PC-9 (cell line): ENCODE data around the gene KRT33B. TPM values are rescaled to one million over a fixed set of nuclear protein-coding genes. Genes with fewer than 3 reads are reported as not detected.
A peak's percentile ranks its signal among the peaks of the same experiment; 100 is the strongest.

Experiments used
- BruUV-seq: library from RNA; stranded (reverse); fragments of 400-500 nt; replicated peaks from 2 replicates; lab custom pipeline; 2021; lab: Mats Ljungman, UMichigan
- CTCF ChIA-PET: fragments of 300-600 bp; sonication (Branson Sonifier 250); formaldehyde crosslinking; loops from one replicate; lab custom pipeline; 2022; ENCODE audit warnings: antibody characterized with exemption; lab: Charles Lee
- POLR2A ChIA-PET: fragments of 300-600 bp; sonication (Branson Sonifier 250); formaldehyde crosslinking; loops from one replicate; lab custom pipeline; 2022; ENCODE audit warnings: antibody characterized with exemption; ENCODE audit not compliant: unreplicated experiment; lab: Charles Lee
- DNase-seq, 2 experiments: peaks; one replicate each; pipeline versions ENCODE4 v3.0.0 to v3.0.0-alpha.2; 2015 to 2022; ENCODE audit warnings: mixed read lengths in 1 of 2
- H2AFZ ChIP-seq: fragments of 200-600 bp; sonication (generic); 2 replicates; pipeline ENCODE4 v1.8.1; 2017; ENCODE audit warnings: antibody characterized with exemption
- H3F3A ChIP-seq: fragments of 200-600 bp; sonication (generic); 2 replicates; pipeline ENCODE4 v1.8.1; 2017; ENCODE audit warnings: antibody characterized with exemption, mild to moderate bottlenecking, low read depth; ENCODE audit not compliant: insufficient read depth
- H3K27ac ChIP-seq: fragments of 200-600 bp; sonication (generic); 2 replicates; pipeline ENCODE4 v1.6.1; 2016; ENCODE audit warnings: mixed run types
- H3K27me3 ChIP-seq: fragments of 200-600 bp; sonication (generic); 2 replicates; pipeline ENCODE4 v1.6.1; 2016; ENCODE audit warnings: low read depth, mixed run types; ENCODE audit not compliant: insufficient read depth
- H3K36me3 ChIP-seq: fragments of 200-600 bp; sonication (generic); 2 replicates; pipeline ENCODE4 v1.6.1; 2016; ENCODE audit warnings: low read depth, mixed run types
- H3K4me1 ChIP-seq: fragments of 200-600 bp; sonication (generic); replicated peaks from 2 replicates; pipeline ENCODE4 v1.6.1; 2016; ENCODE audit warnings: mixed run types; ENCODE audit not compliant: insufficient read depth
- H3K4me2 ChIP-seq: fragments of 200-600 bp; sonication (generic); 2 replicates; pipeline ENCODE4 v1.6.1; 2017; ENCODE audit warnings: mixed run types
- H3K4me3 ChIP-seq: fragments of 200-600 bp; sonication (generic); 2 replicates; pipeline ENCODE4 v1.6.1; 2016; ENCODE audit warnings: mixed run types
- H3K79me2 ChIP-seq: fragments of 200-600 bp; sonication (generic); 2 replicates; pipeline ENCODE4 v1.6.1; 2017; ENCODE audit warnings: low read depth, mixed run types
- H3K9me2 ChIP-seq: fragments of 200-600 bp; sonication (generic); 2 replicates; pipeline ENCODE4 v1.8.1; 2017; ENCODE audit warnings: mild to moderate bottlenecking; ENCODE audit not compliant: insufficient read depth
- H3K9me3 ChIP-seq: fragments of 200-600 bp; sonication (generic); 2 replicates; pipeline ENCODE4 v1.8.1; 2016; ENCODE audit warnings: low read depth; ENCODE audit not compliant: insufficient read depth
- H4K20me1 ChIP-seq: fragments of 200-600 bp; sonication (generic); 2 replicates; pipeline ENCODE4 v1.8.1; 2017; ENCODE audit not compliant: insufficient read depth
- EZH2 ChIP-seq: fragments of 200-600 bp; sonication (generic); IDR thresholded peaks from 2 replicates; pipeline ENCODE4 v1.8.0; 2017; ENCODE audit warnings: antibody characterized with exemption, low read depth
- intact Hi-C: fragments of 100-400 bp; cut with micrococcal nuclease; formaldehyde crosslinking; loops from one replicate; pipeline ENCODE4 v1.10.0; 2022; ENCODE audit not compliant: unreplicated experiment
- total RNA-seq: library from RNA; stranded (reverse); gene quantifications from 2 replicates; pipeline ENCODE4 v1.2.3, GENCODE V29; 2021
- TF ChIP-seq, protein P1 (sequence below): fragments of 200-600 bp; sonication (generic); conservative IDR thresholded peaks from 2 replicates; pipeline ENCODE4 v1.6.1; 2017; ENCODE audit warnings: mixed run types, antibody characterized with exemption, mild to moderate bottlenecking, moderate library complexity

Gene KRT33B
- total RNA-seq, 1 experiment from 2014 or later = not detected

DNA sequence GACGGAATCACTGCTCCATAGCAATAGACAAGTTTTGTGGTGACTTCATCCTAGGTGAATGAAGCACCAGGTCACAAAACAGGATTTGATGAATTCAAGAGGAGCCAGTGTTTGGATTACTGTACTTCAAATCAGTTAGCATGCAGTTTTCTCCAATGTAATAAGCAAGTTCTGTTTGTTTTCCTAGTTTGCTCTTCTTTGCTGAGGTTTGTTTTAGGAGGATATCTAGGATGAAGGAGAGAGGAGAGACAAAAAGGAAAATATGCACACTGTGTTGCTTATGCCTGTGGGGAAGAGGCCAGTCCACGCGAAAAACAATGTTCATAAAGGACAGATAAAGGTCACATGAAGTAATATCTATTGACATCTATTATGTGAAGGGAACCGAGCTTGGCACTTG is 45.8 kb upstream of the KRT33B start:
- peak overlapping the region; percentile 43; the same call in 1 of the 2 replicates for H3K27ac ChIP-seq
- H3K9me2 ChIP-seq = no peaks in the 10 kb centered on the region
- no peaks in the 10 kb centered on the region for H3K79me2 ChIP-seq
- no peak overlapping the region for H2AFZ ChIP-seq
- ChIA-PET CTCF (no interaction called here), POLR2A (interaction anchor here (0.6 to 0.7 kb wide), 3 partner anchors 81 to 596 kb away, joined by 5 to 20 read pairs (median 14); no protein-coding TSS in a partner anchor)
- no peaks in the 10 kb centered on the region for H4K20me1 ChIP-seq
- TF ChIP-seq EZH2 = no peak
- TF ChIP-seq, protein P1, sequence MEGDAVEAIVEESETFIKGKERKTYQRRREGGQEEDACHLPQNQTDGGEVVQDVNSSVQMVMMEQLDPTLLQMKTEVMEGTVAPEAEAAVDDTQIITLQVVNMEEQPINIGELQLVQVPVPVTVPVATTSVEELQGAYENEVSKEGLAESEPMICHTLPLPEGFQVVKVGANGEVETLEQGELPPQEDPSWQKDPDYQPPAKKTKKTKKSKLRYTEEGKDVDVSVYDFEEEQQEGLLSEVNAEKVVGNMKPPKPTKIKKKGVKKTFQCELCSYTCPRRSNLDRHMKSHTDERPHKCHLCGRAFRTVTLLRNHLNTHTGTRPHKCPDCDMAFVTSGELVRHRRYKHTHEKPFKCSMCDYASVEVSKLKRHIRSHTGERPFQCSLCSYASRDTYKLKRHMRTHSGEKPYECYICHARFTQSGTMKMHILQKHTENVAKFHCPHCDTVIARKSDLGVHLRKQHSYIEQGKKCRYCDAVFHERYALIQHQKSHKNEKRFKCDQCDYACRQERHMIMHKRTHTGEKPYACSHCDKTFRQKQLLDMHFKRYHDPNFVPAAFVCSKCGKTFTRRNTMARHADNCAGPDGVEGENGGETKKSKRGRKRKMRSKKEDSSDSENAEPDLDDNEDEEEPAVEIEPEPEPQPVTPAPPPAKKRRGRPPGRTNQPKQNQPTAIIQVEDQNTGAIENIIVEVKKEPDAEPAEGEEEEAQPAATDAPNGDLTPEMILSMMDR = no peak
- no peak overlapping the region for H3K4me3 ChIP-seq
- peaks cover 40% of the 10 kb centered on the region for H3F3A ChIP-seq
- no peaks in the 10 kb centered on the region for H3K36me3 ChIP-seq
- no peaks in the 10 kb centered on the region for H3K9me3 ChIP-seq
- H3K4me2 ChIP-seq = no peak overlapping the region
- H3K4me1 ChIP-seq = peaks cover 62% of the 10 kb centered on the region
- DNase-seq = no peak
- no TSS peak for BruUV-seq
- H3K27me3 ChIP-seq = no peaks in the 10 kb centered on the region
- intact Hi-C loops = loop anchor here (5.0 kb wide), 2 partner anchors 252 to 508 kb away; no protein-coding TSS in a partner anchor

DNA sequence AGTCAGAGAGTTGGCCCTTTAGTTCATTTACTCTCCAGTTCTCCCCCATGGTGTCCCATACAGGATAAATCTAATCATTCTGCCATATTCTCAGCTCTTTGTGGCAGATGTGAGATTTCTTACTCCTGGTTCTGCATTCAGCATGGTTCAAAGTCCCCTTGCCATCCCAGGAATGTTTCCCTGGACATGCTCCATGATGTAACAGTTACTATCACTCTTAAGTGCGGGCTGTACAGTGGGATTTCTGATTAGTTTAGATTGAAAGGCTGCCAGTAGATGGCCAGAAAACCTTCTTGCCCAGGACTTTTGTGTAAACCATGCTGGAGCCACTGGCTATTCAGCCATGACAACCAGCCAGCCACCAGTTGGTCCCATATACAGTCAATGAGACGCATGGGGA is 44.4 kb upstream of the KRT33B start:
- CTCF ChIA-PET = no interaction called here
- Histone ChIP-seq H2AFZ (no peak overlapping the region), H3K27ac (no peak overlapping the region), H3K4me2 (no peak overlapping the region), H3K36me3 (no peaks in the 10 kb centered on the region), H3K4me3 (no peak overlapping the region), H3K27me3 (no peaks in the 10 kb centered on the region), H3K9me3 (no peaks in the 10 kb centered on the region), H3K79me2 (no peaks in the 10 kb centered on the region), H3K4me1 (peaks cover 48% of the 10 kb centered on the region), H4K20me1 (no peaks in the 10 kb centered on the region), H3F3A (peaks cover 33% of the 10 kb centered on the region), H3K9me2 (no peaks in the 10 kb centered on the region)
- BruUV-seq = no TSS peak
- TF ChIP-seq, protein P1 = no peak
- TF ChIP-seq EZH2 = no peak
- intact Hi-C loops = no loop called here
- POLR2A ChIA-PET = no interaction called here
- DNase-seq = no peak

DNA sequence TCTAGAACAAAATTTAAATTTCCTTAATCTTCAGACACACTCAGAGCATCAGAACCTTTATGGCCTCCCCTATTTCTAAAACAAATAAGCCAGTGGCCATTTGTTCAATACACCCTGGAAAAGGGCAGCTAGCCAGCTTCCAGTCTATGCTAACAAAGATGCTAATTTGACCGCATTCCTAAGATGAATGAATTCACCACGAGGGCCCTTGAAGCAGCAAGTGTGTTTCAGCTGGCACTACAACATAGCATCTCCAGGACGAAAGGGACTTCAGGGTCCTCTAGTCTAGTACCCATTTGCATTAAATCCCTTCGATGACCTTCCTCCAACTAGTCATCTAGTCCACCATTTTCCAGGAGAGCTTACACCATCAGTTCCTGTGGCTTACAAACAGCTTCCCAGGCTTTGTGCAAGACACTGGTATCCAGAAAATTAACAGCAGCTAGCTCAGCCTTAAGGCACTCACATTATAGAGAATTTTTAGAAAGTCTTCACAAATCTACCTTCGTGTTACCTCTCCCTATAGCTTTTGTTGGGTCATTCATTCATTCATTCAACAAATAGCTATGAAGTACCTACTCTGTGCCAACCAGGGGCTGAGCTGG is 43.8 kb upstream of the KRT33B start:
- no peaks in the 10 kb centered on the region for H4K20me1 ChIP-seq
- no peaks in the 10 kb centered on the region for H3K9me2 ChIP-seq
- H3K36me3 ChIP-seq = no peaks in the 10 kb centered on the region
- no peak overlapping the region for H3K4me2 ChIP-seq
- no peak for TF ChIP-seq EZH2
- TF ChIP-seq, protein P1 = no peak
- intact Hi-C loops = no loop called here
- H3F3A ChIP-seq = peaks cover 28% of the 10 kb centered on the region
- H2AFZ ChIP-seq = no peak overlapping the region
- POLR2A ChIA-PET = no interaction called here
- CTCF ChIA-PET = no interaction called here
- no peak overlapping the region for H3K4me3 ChIP-seq
- peaks cover 42% of the 10 kb centered on the region for H3K4me1 ChIP-seq
- no peak overlapping the region for H3K27ac ChIP-seq
- no peaks in the 10 kb centered on the region for H3K79me2 ChIP-seq
- no peak for DNase-seq
- BruUV-seq = no TSS peak
- no peaks in the 10 kb centered on the region for H3K27me3 ChIP-seq
- no peaks in the 10 kb centered on the region for H3K9me3 ChIP-seq
